SK-N-SH (cell line): ENCODE results near the gene HNRNPA1. TPM values are rescaled to one million over a fixed set of nuclear protein-coding genes. Genes with fewer than 3 reads are reported as not detected.

Experiments
- CTCF ChIA-PET: fragments of 300-600, 350-600 bp; formaldehyde crosslinking; extraction: SDS; loops from one replicate; lab custom pipeline; 2021; lab: Yijun Ruan, JAX
- POLR2A ChIA-PET: fragments of 350-600 bp; sonication (Branson Sonifier 250); formaldehyde crosslinking; extraction: SDS; loops from one replicate; lab custom pipeline; 2020; ENCODE audit warnings: antibody characterized with exemption, inconsistent platforms; lab: Yijun Ruan, JAX
- DNase-seq: peaks from one replicate; pipeline ENCODE4 v3.0.0; 2012
- H2AFZ ChIP-seq: fragments of 200-600 bp; sonication (generic); 2 replicates; pipeline ENCODE4 v1.8.1; 2016; ENCODE audit warnings: antibody characterized with exemption, mild to moderate bottlenecking, low read depth
- H3F3A ChIP-seq: fragments of 200-600 bp; sonication (generic); replicated peaks from 2 replicates; pipeline ENCODE3; 2016; ENCODE audit warnings: antibody characterized with exemption, mild to moderate bottlenecking; ENCODE audit not compliant: insufficient read depth
- H3K27ac ChIP-seq, 2 experiments: fragments of 200-500 bp in 1 of 2; fragments of 200-600 bp in 1 of 2; sonication (Bioruptor generic) in 1 of 2; sonication (generic), shearing (Covaris generic) in 1 of 2; 2 replicates each; pipeline versions ENCODE4 v1.5.1 to v1.6.1; 2014 to 2016; ENCODE audit warnings: low read depth in 2 of 2, inconsistent platforms in 1 of 2, low read length in 1 of 2, mild to moderate bottlenecking in 1 of 2, mixed read lengths in 1 of 2
- H3K27me3 ChIP-seq: fragments of 200-600 bp; sonication (generic), shearing (Covaris generic); 2 replicates; pipeline ENCODE4 v1.6.1; 2016; ENCODE audit warnings: mixed run types; ENCODE audit not compliant: insufficient read depth
- H3K36me3 ChIP-seq, 2 experiments: fragments of 200-500 bp in 1 of 2; fragments of 200-600 bp in 1 of 2; sonication (Bioruptor generic) in 1 of 2; sonication (generic) in 1 of 2; replicated peaks in 1 of 2; 2 replicates each; pipeline versions ENCODE3 to v1.5.1; 2014 to 2016; ENCODE audit warnings: low read length in 1 of 2, mild to moderate bottlenecking in 1 of 2; ENCODE audit not compliant: insufficient read depth in 2 of 2, control insufficient read depth in 1 of 2
- H3K4me1 ChIP-seq, 2 experiments: fragments of 200-500 bp in 1 of 2; fragments of 200-600 bp in 1 of 2; sonication (Bioruptor generic) in 1 of 2; sonication (generic), shearing (Covaris generic) in 1 of 2; 2 replicates each; pipeline versions ENCODE4 v1.5.1 to v1.6.1; 2014 to 2016; ENCODE audit warnings: low read depth in 1 of 2, low read length in 1 of 2, mixed run types in 1 of 2; ENCODE audit not compliant: insufficient read depth in 2 of 2, control insufficient read depth in 1 of 2
- H3K4me2 ChIP-seq: fragments of 200-600 bp; sonication (generic), shearing (Covaris generic); 2 replicates; pipeline ENCODE4 v1.6.1; 2017; ENCODE audit warnings: mixed run types
- H3K4me3 ChIP-seq, 2 experiments: fragments of 200-500 bp in 1 of 2; fragments of 200-600 bp in 1 of 2; sonication (Bioruptor generic) in 1 of 2; sonication (generic), shearing (Covaris generic) in 1 of 2; 2 replicates each; pipeline versions ENCODE4 v1.5.1 to v1.8.1; 2014 to 2016; ENCODE audit warnings: low read depth in 2 of 2, inconsistent platforms in 1 of 2, low read length in 1 of 2, mild to moderate bottlenecking in 1 of 2, mixed read lengths in 1 of 2, moderate library complexity in 1 of 2
- H3K79me2 ChIP-seq: fragments of 200-600 bp; sonication (generic); 2 replicates; pipeline ENCODE4 v1.8.1; 2017; ENCODE audit warnings: mild to moderate bottlenecking; ENCODE audit not compliant: insufficient read depth
- H3K9ac ChIP-seq: fragments of 200-600 bp; sonication (generic); 2 replicates; pipeline ENCODE4 v1.6.1; 2017; ENCODE audit warnings: mixed run types
- H3K9me2 ChIP-seq: fragments of 200-600 bp; sonication (generic); 2 replicates; pipeline ENCODE4 v1.6.1; 2017; ENCODE audit warnings: mixed run types
- H3K9me3 ChIP-seq: fragments of 200-600 bp; sonication (generic); 2 replicates; pipeline ENCODE4 v1.6.1; 2017; ENCODE audit warnings: mixed run types, mild to moderate bottlenecking, moderate library complexity
- H4K20me1 ChIP-seq: fragments of 200-600 bp; sonication (generic); 2 replicates; pipeline ENCODE4 v1.6.1; 2017; ENCODE audit warnings: mild to moderate bottlenecking, mixed run types; ENCODE audit not compliant: insufficient read depth
- CTCF ChIP-seq: fragments of 200-600 bp; sonication (generic); IDR thresholded peaks from 2 replicates; pipeline ENCODE4 v1.6.1; 2017; ENCODE audit warnings: antibody characterized with exemption, mild to moderate bottlenecking, moderate library complexity
- ELF1 ChIP-seq: IDR thresholded peaks from 2 replicates; pipeline ENCODE4 v1.4.0; 2012
- EP300 ChIP-seq, 2 experiments: IDR thresholded peaks; 2 replicates each; pipeline versions ENCODE4 v1.4.0 to v1.6.1; 2012; ENCODE audit warnings: borderline replicate concordance in 1 of 2, low read depth in 1 of 2, low read length in 1 of 2
- FOSL2 ChIP-seq: IDR thresholded peaks from 2 replicates; pipeline ENCODE4 v1.4.0; 2012; ENCODE audit warnings: low read depth, mild to moderate bottlenecking, moderate library complexity, borderline replicate concordance
- FOXJ3 ChIP-seq: sonication (generic); formaldehyde crosslinking; IDR thresholded peaks from 2 replicates; pipeline ENCODE4 v1.5.1; 2020; ENCODE audit warnings: mild to moderate bottlenecking, missing genetic modification reagents
- GABPA ChIP-seq: IDR thresholded peaks from 2 replicates; pipeline ENCODE4 v1.4.0; 2012; ENCODE audit warnings: low read depth, mild to moderate bottlenecking
- GATA2 ChIP-seq: sonication (generic); formaldehyde crosslinking; IDR thresholded peaks from 2 replicates; pipeline ENCODE4 v1.5.0; 2020; ENCODE audit warnings: mild to moderate bottlenecking, missing genetic modification reagents
- JUND ChIP-seq: IDR thresholded peaks from 2 replicates; pipeline ENCODE4 v1.4.0; 2012
- MXI1 ChIP-seq: IDR thresholded peaks from 2 replicates; pipeline ENCODE4 v1.6.1; 2012; ENCODE audit warnings: mild to moderate bottlenecking, low read depth, low read length, improper control_type of control experiment
- NFIC ChIP-seq: IDR thresholded peaks from 2 replicates; pipeline ENCODE4 v1.4.0; 2012; ENCODE audit warnings: borderline replicate concordance
- PBX3 ChIP-seq: IDR thresholded peaks from 2 replicates; pipeline ENCODE4; 2012
- POLR2AphosphoS5 ChIP-seq: IDR thresholded peaks from 2 replicates; pipeline ENCODE4 v1.6.1; 2012; ENCODE audit warnings: low read depth, low read length
- RCOR1 ChIP-seq: fragments of 150-350 bp; IDR thresholded peaks from 2 replicates; pipeline ENCODE4 v1.6.1; 2017; ENCODE audit warnings: antibody characterized with exemption, low read length
- SIN3A ChIP-seq: IDR thresholded peaks from 2 replicates; pipeline ENCODE4 v1.6.1; 2012; ENCODE audit warnings: low read depth, mild to moderate bottlenecking, low read length, moderate library complexity, borderline replicate concordance
- TAF1 ChIP-seq: IDR thresholded peaks from 2 replicates; pipeline ENCODE4 v1.6.1; 2012; ENCODE audit warnings: low read depth, mild to moderate bottlenecking, low read length, moderate library complexity, borderline replicate concordance
- TCF12 ChIP-seq: IDR thresholded peaks from 2 replicates; pipeline ENCODE4 v1.4.0; 2012
- USF1 ChIP-seq: IDR thresholded peaks from 2 replicates; pipeline ENCODE4 v1.4.0; 2012; ENCODE audit warnings: low read depth, borderline replicate concordance
- USF2 ChIP-seq: fragments of 150-350 bp; IDR thresholded peaks from 2 replicates; pipeline ENCODE4 v1.6.1; 2017; ENCODE audit warnings: antibody characterized with exemption, low read length, low read depth, borderline replicate concordance
- ZBTB33 ChIP-seq: IDR thresholded peaks from 2 replicates; pipeline ENCODE4 v1.4.0; 2012; ENCODE audit warnings: low read depth, borderline replicate concordance
- WGBS: methylation state at CpG from one replicate; pipeline ENCODE4 v1.1.6; 2017; ENCODE audit warnings: low lambda C conversion rate; 5-methylcytosine and 5-hydroxymethylcytosine counted together
- polyA plus RNA-seq, 3 experiments: library from polyadenylated mRNA; depleted of rRNA; stranded (reverse); fragments of >200 nt; gene quantifications; 2 replicates each; pipeline ENCODE4 v1.2.3, GENCODE V29; 2012

The HNRNPA1 gene
- polyA plus RNA-seq, 1 of the 3 experiments (the other 2 are of a cell fraction) = 773 TPM

- TF ChIP-seq CTCF (no peak), POLR2AphosphoS5 (no peak), USF2 (no peak), RCOR1 (no peak), FOXJ3 (CRISPR knock-in tag) (no peak), FOSL2 (no peak), ELF1 (no peak), GABPA (no peak), MXI1 (no peak)
These were observed 6.5 kb upstream of the HNRNPA1 start (continued) for GRCh38 chr12:54273981-54274380.

- CTCF ChIA-PET = interaction anchor here (0.8 to 2.4 kb wide), 4 partner anchors 12 to 84 kb away, joined by 3 to 9 read pairs (median 4); no protein-coding TSS in a partner anchor
- no peak overlapping the region for H3K9ac ChIP-seq
- H3K27ac ChIP-seq = 0 out of 4 replicates have a peak overlapping the region, but pooled peaks of 1 of the 2 experiments have one; percentile 93
- H3K27me3 ChIP-seq = no peaks in the 10 kb centered on the region
- peaks cover 87% of the 10 kb centered on the region for H3K79me2 ChIP-seq
- no peak overlapping the region for H3K4me2 ChIP-seq
- H3K4me1 ChIP-seq = peaks cover 6% of the 10 kb centered on the region in 2 experiments; a peak in 3 of 4 replicates
- TF ChIP-seq USF1 = no peak
- TF ChIP-seq, all 33 proteins: peak for 0
- Histone ChIP-seq H3K36me3 (peaks cover 15 to 25% of the 10 kb centered on the region in 2 experiments), H2AFZ (no peak overlapping the region), H4K20me1 (peaks cover 3% of the 10 kb centered on the region), H3K9me3 (no peaks in the 10 kb centered on the region), H3K9me2 (no peaks in the 10 kb centered on the region), H3K4me3 (no peak overlapping the region), H3F3A (peaks cover 25% of the 10 kb centered on the region)
- POLR2A ChIA-PET = interaction anchor here (0.6 kb wide), 1 partner anchor 17 kb away, joined by 3 read pairs; no protein-coding TSS in a partner anchor
- 97% methylated on average over 3 of the region's 3 CpGs for WGBS
- DNase-seq = no peak
These were observed 4.2 kb upstream of the HNRNPA1 start for GRCh38 chr12:54276368-54276767.

- Histone ChIP-seq H3K36me3 (peaks cover 25 to 31% of the 10 kb centered on the region in 2 experiments), H3K4me2 (peak overlapping the region; percentile 86), H3K9me3 (no peaks in the 10 kb centered on the region), H3K4me1 (peaks cover 6 to 12% of the 10 kb centered on the region in 2 experiments; a peak in 3 of 4 replicates), H4K20me1 (peaks cover 18% of the 10 kb centered on the region), H3K27me3 (no peaks in the 10 kb centered on the region), H3K4me3 (peak overlapping the region; percentile 80 to 88), H3K9ac (peak overlapping the region; percentile 98), H3K9me2 (no peaks in the 10 kb centered on the region)
- POLR2A ChIA-PET = no interaction called here
- WGBS = 30% methylated on average over 5 of the region's 5 CpGs
- DNase-seq = no peak
- TF ChIP-seq JUND (0 out of 2 replicates have a peak, but pooled peaks have one; percentile 11), POLR2AphosphoS5 (no peak), TAF1 (peak; percentile 11; the same call in 1 of the 2 replicates), NFIC (peak; percentile 44; the same call in 1 of the 2 replicates), SIN3A (peak; percentile 41; the same call in 1 of the 2 replicates), MXI1 (no peak), ZBTB33 (no peak), RCOR1 (no peak), PBX3 (peak; percentile 68), TCF12 (peak; percentile 76), GATA2 (CRISPR knock-in tag) (no peak), EP300 (IDR thresholded peaks at IDR 0.05; ENCODE audit: borderline replicate concordance in 1 of 2, low read depth in 1 of 2, low read length in 1 of 2) (peak in 1 of 2 experiments; percentile 40; a peak in 1 of 4 replicates)
- TF ChIP-seq, all 33 proteins: peak for 7
- H3K27ac ChIP-seq = peak overlapping the region; percentile 93 to 99
- CTCF ChIA-PET = interaction anchor here (0.8 to 1.0 kb wide), 2 partner anchors 26 to 101 kb away, joined by 3 to 4 read pairs; no protein-coding TSS in a partner anchor
- H3K79me2 ChIP-seq = peaks cover 87% of the 10 kb centered on the region
- no peak overlapping the region for H2AFZ ChIP-seq
- H3F3A ChIP-seq = peaks cover 39% of the 10 kb centered on the region
These were observed 2.7 kb upstream of the HNRNPA1 start for GRCh38 chr12:54277823-54278276.
